IPS DF 4.7 (cell line): ENCODE results near the gene HORMAD2.
"Not testable (repeated sequence)": the region's sequence is repeated elsewhere in the genome, so short reads cannot be mapped to it uniquely, and the experiment has no call there.

Source experiments
- DNase-seq: peaks from one replicate; pipeline ENCODE4 v3.0.0-alpha.2; 2013; ENCODE audit warnings: low spot score; ENCODE audit errors: extremely low read depth

HORMAD2 gene

DNA sequence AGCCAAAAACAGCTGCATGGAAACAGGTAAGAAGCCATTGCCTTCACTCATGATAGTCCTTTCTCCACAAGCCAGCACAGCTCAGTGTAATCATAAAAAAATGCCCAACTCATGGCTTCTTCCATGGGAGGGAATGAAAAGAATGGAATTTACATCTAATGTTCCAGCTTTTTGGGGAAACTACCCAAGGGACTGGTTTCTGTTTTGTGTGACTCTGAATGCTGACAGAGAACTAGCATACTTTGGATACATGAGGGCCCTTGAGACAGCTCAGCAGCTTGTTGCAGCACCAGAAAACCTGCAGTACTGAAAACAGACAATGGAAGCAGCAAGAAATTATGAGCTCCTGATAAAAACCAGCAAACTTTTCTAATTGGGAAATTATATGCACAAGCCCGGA is 24.2 kb upstream of the HORMAD2 start:
- no peak for DNase-seq

DNA sequence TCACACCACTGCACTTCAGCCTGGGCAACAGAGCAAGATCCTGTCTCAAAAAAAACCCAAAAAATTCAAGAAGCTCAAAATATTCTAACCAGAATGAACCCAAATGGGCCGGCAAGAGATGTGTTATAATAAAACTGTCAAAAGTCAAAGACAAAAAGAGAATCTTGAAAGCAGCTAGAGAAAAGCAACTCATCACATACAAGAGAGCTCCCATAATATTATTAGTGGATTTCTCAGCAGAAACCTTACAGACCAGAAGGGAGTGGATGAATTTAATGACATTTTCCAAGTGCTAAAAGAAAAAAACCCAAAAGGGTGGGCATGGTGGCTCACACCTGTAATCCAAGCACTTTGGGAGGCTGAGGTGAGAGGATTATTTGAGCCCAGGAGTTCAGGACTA is 22.9 kb upstream of the HORMAD2 start:
- DNase-seq: no peak

- DNase-seq: not testable (repeated sequence)
These were observed 20.8 kb upstream of the HORMAD2 start for GRCh38 chr22:30059346-30060020.

GRCh38 chr22:30061094-30061493 is 19.2 kb upstream of the HORMAD2 start:
- DNase-seq: not testable (repeated sequence)

GRCh38 chr22:30062259-30062658 is 18.0 kb upstream of the HORMAD2 start:
- no peak for DNase-seq

- DNase-seq: no peak
These were observed 17.3 kb upstream of the HORMAD2 start for GRCh38 chr22:30062950-30063349.

GRCh38 chr22:30064172-30064571 is 16.1 kb upstream of the HORMAD2 start:
- no peak for DNase-seq

DNA sequence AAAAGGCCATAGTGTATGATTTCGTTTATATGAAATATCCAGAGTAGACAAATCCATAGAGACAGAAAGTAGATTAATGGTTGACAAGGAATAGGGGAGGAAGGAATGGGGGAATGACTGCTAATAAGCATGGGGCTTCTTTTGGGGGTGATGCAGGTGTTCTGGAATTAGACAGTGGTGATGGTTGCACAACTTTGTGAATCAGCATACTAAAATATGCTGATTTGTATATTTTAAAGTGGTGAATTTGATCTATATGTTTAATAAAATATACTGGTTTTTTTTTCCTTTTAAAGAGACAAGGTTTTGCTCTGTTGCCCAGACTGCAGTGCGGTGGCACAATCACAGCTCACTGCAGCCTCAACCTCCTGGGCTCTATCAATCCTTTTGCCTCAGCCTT is 6.5 kb upstream of the HORMAD2 start:
- no peak for DNase-seq

DNA sequence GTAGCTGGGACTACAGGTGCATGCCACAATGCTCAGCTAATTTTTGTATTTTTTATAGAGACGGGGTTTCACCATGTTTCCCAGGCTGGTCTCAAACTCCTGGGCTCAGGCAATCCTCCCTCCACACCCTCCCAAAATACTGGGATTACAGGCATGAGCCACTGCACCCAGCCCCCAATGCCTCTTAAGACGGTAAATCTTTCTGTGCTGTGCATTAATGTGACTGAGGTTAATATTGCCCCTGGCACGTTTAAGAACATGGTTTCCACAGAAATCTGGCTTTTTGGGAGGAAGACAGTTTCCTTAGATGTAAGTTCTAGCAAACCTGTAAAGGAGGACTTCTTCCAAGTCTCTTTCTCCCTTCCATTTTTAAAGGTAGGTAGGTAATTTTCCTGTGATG is 6.1 kb upstream of the HORMAD2 start:
- DNase-seq: no peak

DNA sequence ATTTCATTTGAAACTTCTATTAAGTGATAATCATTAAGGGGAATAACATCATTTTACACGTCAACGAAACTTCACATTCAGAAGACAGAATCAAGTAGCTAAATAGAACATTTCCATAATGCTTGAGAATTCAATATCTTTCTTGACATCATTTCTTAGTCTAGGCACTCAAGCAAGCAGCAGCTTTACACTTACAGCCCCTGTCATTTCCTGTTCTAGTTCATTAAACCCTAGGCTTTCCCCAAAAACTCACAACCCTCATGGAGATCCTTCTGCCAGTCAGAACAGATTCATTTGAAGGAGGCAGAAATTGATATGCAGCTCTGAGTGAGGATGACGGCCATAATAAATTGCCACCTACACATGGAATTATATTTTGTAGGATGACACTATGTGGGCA is 5.3 kb upstream of the HORMAD2 start:
- DNase-seq: no peak

GRCh38 chr22:30077279-30077880 is 2.9 kb upstream of the HORMAD2 start:
- no peak for DNase-seq

GRCh38 chr22:30078320-30079311 is 1.6 kb upstream of the HORMAD2 start:
- DNase-seq: no peak

DNA sequence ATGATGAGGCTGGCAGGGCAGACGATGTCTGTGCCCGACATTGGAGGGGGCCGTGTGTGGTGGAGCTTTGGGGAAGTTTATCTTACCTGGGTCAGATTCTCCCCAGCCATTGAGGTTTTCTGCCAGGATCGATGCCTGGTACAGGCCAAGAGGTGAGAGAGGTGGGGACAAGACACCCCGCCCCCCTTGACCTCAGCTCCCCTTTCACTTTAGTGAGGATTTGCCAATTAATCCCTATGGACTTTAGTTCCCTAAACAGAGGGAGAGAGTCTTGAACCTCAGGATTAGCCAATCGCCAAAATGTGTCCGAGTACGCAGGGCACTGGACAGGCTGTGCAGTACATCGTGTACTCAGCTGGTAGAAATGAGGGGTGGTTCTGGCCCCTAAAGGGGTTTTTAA is 541 bp downstream of the HORMAD2 start:
- no peak for DNase-seq

- no peak for DNase-seq
These were observed 6.2 kb downstream of the HORMAD2 start for GRCh38 chr22:30086496-30086895.

GRCh38 chr22:30087037-30087436 is 6.8 kb downstream of the HORMAD2 start:
- DNase-seq: not testable (repeated sequence)

DNA sequence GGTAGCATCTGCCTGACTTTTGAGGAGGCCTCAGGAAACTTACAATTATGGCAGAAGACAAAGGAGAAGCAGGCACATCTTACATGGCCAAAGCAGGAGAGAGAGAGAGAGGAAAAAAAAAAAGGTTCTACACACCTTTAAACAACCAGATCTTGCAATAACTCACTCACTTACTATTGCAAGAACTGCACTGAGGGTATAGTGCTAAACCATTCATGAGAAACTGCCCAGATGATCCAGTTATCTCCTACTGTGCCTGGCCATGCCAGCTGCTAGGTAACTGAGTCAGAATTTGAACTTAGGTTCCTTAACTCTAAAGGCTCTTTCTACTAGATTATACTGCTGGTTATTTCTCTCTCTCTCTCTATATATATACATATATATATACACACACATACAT is 7.3 kb downstream of the HORMAD2 start:
- DNase-seq: no peak

GRCh38 chr22:30088468-30088867 is 8.2 kb downstream of the HORMAD2 start:
- DNase-seq: no peak

DNA sequence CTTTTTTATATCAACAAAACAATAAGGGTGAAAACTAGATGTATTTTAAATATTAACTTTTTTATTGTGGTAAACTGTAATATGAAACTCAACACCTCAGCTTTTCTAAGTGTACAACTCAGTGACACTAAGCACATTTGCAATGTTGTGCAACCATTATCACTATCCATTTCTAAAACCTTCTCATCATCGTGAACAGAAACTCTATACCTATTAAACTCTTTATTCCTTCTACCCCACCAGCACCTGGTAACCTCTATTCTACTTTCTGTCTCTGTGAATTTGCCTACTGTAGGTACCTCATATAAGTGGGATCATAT is 9.4 kb downstream of the HORMAD2 start:
- DNase-seq: no peak

- no peak for DNase-seq
These were observed 12.4 kb downstream of the HORMAD2 start for GRCh38 chr22:30092686-30093085.

GRCh38 chr22:30094804-30095203 is 14.5 kb downstream of the HORMAD2 start:
- no peak for DNase-seq

- no peak for DNase-seq
These were observed 17.6 kb downstream of the HORMAD2 start for GRCh38 chr22:30097861-30098260.

GRCh38 chr22:30100770-30101169 is 20.5 kb downstream of the HORMAD2 start:
- not testable (repeated sequence) for DNase-seq
